HG03103 (cell line): ENCODE measurements around the gene BMP2K.
A peak's percentile ranks its signal among the peaks of the same experiment; 100 is the strongest.

Source experiments
- ATAC-seq: cut with Tn5 transposase; IDR thresholded peaks from one replicate; pipeline ENCODE4 v1.9.1; 2021; ENCODE audit warnings: low read depth; ENCODE audit not compliant: unreplicated experiment

BMP2K gene

GRCh38 chr4:78776079-78776728 is at the start of gene BMP2K:
Gene BMP2K, plus strand, starts transcription at chr4:78776350. Its CDS starts 194 bp downstream, at chr4:78776544.
- peak; percentile 61 for ATAC-seq

GRCh38 chr4:78726546-78726945 is 49.6 kb upstream of the BMP2K start:
- no peak for ATAC-seq

DNA sequence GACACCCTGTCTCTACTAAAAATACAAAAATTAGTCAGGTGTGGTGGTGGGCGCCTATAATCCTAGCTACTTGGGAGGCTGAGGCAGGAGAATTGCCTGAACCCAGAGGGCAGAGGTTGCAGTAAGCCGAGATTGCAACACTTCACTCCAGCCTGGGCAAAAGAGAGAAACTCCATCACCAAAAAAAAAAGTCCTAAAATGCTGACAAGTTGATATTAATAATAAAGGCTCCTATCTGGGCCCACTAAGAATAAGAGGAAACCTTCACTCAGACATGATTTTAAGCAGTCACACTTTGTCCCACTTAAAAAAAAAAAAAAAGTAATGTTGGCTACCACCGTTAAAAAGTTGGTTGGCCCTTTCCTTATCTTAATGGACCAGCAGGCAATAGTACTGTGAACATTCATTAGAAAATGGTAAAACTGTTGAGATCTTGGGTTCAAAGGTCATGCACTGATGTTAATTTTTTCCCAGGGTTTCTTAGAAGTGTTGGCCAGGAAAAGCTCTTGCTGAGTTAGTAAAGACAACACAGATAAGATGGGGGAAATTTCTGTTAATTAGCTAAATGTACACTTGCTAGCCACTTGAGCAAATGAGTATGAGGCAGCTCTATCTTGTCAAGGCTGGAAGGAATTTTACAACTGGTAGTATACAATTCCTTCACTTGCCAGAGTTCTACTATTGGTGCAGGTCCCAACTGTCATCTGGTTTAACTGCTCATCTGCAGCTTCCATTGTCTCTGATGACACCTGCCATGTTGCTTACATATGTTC is 43.6 kb upstream of the BMP2K start:
- no peak for ATAC-seq

DNA sequence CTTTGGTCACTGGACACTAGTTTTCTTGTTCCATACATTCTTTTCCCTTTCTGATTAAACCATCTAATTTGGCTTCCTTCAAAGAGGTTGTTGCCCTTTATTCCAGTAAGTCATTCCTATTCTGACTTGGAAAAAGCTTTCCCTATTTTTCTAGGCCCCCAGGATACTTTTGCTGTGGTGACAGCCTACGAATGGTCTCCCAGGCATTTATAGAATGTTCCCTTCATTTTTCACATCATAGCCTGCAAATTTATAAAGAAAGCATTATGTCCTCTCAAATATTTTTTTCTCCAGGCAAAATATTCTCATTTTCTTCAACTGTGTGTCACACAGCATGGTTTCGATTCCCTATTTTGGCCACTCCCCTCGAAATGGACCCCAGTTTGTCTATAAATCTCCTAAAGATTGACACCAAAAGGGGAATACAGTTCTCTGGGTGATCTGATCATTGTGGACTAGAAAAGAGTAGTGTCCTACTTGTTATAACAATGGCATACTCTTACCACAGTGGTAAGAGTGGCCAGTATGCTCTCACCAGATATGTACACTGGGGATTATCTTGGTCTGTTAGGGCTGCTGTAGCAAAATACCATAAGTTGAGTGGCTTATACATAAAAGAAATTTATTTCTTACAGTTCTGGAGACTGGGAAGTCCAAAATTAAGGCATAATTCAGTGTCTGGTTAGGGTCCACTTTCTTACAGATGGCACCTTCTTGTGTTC is 41.5 kb upstream of the BMP2K start:
- ATAC-seq: no peak

GRCh38 chr4:78735697-78736096 is 40.5 kb upstream of the BMP2K start:
- ATAC-seq: peak; percentile 67

DNA sequence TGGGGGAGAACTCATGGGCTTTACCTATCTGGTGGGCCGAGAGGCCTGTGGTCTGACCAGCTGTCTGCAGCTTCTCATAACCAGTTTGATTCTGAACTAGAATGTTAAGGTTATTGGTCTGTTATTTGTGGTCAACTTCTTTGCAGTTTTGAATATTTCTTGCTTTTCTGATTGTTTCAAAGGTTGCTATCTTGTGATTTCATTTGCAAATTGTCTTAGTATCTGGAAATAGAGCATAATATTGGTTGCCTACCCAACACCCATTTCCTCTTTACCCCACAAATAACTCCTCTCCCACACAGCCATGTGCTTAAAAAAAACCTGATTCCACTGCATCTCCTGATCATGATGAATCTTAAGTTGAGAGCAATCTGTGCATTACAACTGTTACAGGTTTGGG is 39.1 kb upstream of the BMP2K start:
- no peak for ATAC-seq

GRCh38 chr4:78737973-78738372 is 38.2 kb upstream of the BMP2K start:
- no peak for ATAC-seq

DNA sequence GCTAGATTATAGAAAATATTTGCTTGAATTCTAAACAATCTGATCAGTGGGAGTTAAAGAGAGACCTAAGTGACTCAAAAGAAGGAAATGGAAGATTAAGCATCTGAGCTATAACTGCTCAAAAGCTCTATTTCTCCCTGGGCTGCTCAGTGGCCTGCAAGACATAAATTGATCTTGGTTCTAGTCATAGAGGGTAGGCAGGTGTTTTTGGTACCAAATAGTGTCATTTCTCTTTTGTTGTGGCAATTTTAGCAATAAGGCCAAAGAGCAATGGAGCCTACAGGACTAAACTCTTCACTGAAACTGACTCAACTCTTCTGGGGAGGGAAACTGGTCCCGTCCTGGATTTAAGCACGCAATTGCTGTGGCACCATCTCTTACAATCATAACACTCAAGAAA is 33.9 kb upstream of the BMP2K start:
- peak; percentile 63 for ATAC-seq

- ATAC-seq: no peak
Observed at GRCh38 chr4:78747475-78747922, 28.7 kb upstream of the BMP2K start.

GRCh38 chr4:78748381-78748780 is 27.8 kb upstream of the BMP2K start:
- ATAC-seq: no peak

- peak; percentile 34 for ATAC-seq
Observed at GRCh38 chr4:78749258-78749971, 26.7 kb upstream of the BMP2K start.

DNA sequence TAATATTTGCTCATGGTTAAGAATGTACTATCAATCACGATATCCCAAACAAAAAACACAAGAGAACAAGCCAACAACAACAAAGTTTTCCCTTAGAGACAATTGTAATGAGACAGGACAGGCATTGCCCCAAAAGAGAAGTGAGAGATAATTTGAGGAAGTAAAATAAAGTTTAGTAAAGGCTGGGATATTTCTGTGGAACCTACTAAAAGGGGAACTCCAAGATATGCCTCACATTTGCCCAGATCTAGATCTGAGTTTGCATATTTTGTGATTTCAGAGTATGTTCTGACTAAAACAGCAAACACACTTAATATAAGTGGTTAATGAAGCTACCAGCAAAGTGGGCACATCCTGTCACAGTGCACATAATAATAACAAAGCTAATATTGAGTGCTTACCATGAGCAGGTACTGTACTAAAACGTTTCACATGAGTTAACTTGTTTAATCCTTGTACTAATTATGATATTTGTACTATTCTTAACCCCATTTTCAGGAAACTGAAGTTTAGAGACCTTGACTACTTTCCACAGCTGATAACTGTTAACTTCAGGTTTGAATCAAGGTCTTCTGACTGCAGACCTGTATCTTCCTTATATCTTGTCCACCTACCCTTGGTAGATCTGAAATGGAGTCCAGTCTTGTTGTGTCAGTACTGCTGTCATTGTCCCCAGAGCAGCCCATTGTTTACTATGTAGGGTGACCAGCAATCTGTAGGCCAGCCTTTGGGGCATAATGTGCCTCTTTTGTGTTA is 26.0 kb upstream of the BMP2K start:
- peak; percentile 93 for ATAC-seq

GRCh38 chr4:78753091-78753490 is 23.1 kb upstream of the BMP2K start:
- no peak for ATAC-seq

GRCh38 chr4:78754872-78755271 is 21.3 kb upstream of the BMP2K start:
- ATAC-seq: no peak

- ATAC-seq: no peak
Observed at GRCh38 chr4:78756137-78756536, 20.0 kb upstream of the BMP2K start.

GRCh38 chr4:78756776-78757175 is 19.4 kb upstream of the BMP2K start:
- ATAC-seq: no peak

DNA sequence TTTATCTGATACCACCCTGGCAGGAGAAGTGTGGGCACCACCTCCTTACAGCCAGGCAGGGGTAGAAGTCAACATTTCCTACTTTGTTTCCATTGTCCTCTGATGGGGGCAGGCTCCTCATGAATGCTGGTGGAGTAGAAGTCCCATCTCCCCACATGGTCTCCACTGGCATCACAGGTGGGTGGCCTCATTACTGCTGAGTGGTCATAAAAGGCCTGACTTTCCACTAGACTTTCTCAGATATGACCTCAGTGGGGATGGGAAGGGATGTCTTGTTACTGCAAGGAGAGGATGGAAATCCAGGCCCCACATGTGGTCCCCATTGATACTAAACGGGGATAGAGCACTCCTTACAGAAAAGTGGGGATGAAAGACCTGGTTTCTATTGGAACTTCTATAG is 18.6 kb upstream of the BMP2K start:
- ATAC-seq: no peak

DNA sequence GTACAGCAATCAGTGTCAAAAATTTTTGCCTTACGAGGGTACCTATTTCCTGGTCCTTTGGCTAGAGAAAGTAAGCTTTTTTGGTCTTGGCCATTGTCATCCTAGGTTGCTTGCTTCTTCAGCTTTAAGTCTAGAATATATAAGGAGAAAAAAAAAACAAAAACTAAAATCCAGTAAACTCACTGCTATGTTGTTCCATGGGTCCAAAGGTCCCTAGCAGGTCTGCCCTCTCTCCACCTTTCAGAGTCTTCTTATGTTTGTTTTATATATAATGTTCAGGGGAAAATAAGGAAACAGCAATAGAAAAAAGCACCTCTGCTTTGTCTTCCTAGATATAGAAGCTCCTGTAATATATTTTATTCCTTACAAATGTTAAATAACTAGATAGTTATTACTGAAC is 18.1 kb upstream of the BMP2K start:
- ATAC-seq: no peak

DNA sequence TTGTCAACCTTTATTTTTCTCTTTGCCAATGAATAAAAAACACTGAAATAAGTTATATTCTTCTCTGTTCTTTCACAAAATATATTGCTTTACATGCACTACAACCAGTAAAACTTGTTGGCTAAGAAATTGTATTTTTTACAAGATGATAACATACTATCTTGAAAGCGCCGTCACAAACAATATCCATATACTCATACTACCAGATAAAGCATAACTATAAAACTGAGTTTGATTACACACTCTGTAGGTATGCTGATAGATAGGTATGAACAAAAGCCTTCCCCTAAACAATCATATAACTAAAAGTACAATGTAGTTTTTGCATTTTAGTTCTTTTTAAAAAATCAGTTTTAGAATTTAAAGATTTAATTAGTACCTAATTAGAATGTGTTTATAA is 13.6 kb upstream of the BMP2K start:
- ATAC-seq: no peak

DNA sequence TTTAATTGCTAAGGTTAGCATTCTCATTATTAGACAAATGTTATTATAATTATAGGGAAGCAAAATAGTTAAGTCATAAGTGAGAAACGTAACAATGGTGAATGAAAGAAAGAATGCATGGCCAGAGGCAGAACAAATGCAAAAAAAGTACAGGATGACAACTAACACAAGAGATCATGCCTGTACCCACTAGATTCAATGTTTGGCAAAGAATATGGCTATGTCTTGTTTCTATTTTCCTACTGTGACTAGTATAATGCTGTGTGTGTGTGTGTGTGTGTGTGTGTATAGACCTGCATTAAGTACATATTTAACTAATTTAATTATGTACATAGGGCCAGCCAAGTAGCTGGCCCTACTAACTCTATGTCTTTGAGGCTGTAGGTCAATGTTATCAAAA is 12.9 kb upstream of the BMP2K start:
- ATAC-seq: no peak
